ENCODE data around the gene ARID3C.

ARID3C gene, protein sequence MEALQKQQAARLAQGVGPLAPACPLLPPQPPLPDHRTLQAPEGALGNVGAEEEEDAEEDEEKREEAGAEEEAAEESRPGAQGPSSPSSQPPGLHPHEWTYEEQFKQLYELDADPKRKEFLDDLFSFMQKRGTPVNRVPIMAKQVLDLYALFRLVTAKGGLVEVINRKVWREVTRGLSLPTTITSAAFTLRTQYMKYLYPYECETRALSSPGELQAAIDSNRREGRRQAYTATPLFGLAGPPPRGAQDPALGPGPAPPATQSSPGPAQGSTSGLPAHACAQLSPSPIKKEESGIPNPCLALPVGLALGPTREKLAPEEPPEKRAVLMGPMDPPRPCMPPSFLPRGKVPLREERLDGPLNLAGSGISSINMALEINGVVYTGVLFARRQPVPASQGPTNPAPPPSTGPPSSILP

GRCh38 chr9:34628656-34629490 is at the start of gene ARID3C:
Gene ARID3C, minus strand, starts transcription at chr9:34629066. Its CDS starts 1,052 bp downstream, at chr9:34628014.
- Histone ChIP-seq H3K9me3 (ENCODE audit: control insufficient read depth, low read length) (no peaks in the 10 kb centered on the region), H3K27me3 (replicated peaks; ENCODE audit: control insufficient read depth, insufficient read depth, low read length) (peaks cover 63% of the 10 kb centered on the region), H3K9ac (ENCODE audit: low read length) (no peak within 1 kb of the TSS), H3K36me3 (ENCODE audit: control insufficient read depth, insufficient read depth, low read length, severe bottlenecking) (no peaks in the 10 kb centered on the region), H3K4me1 (ENCODE audit: control insufficient read depth, insufficient read depth, low read length) (peaks cover 15% of the 10 kb centered on the region), H3K4me3 (ENCODE audit: low read length) (peak within 1 kb of the TSS; percentile 70)
- DNase-seq (ENCODE audit: low read depth): peak; percentile 68

- H3K9me3 ChIP-seq (ENCODE audit: control insufficient read depth, low read length): no peaks in the 10 kb centered on the region
- peak; percentile 31 for DNase-seq (ENCODE audit: low read depth)
- H3K4me3 ChIP-seq (ENCODE audit: low read length): no peak overlapping the region
- H3K4me1 ChIP-seq (ENCODE audit: control insufficient read depth, insufficient read depth, low read length): peaks cover 17% of the 10 kb centered on the region
- no peaks in the 10 kb centered on the region for H3K36me3 ChIP-seq (ENCODE audit: control insufficient read depth, insufficient read depth, low read length, severe bottlenecking)
- no peaks in the 10 kb centered on the region for H3K27me3 ChIP-seq (replicated peaks; ENCODE audit: control insufficient read depth, insufficient read depth, low read length)
- peak overlapping the region; percentile 56 for H3K9ac ChIP-seq (ENCODE audit: low read length)
These were observed 47.0 kb upstream of the ARID3C start for GRCh38 chr9:34675869-34676268.

DNA sequence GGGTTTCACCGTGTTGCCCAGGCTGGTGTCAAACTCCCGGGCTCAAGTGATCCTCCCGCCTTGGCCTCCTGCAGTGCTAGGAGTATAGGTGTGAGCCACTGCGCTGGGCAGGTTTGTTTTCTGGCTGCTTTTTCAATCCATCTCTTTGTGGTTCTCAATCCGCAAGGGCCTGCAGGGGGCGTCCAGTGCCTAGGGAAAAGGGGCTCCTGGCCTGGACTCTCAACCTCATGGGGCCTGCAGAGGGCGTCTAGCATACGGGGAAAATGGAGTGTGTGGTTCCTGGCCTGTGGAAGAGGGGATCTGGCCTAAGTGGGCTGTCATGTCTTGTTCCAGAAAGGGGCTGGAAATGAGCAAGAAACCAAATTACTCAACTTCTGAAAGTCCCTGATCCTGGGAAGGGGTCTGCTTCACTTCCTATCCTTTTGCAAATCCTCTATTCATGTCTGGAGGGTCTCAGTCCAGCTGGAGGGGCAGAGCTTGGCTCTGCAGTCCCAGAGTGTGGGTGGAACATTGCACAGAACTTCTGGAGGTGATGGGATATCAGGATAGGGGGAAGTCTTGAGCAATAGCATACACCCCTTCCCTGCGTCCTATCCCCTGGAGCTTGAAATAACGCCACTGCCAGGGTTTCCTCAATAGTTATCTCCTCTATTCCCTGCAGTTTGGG is 46.3 kb upstream of the ARID3C start:
- Histone ChIP-seq H3K27me3 (replicated peaks; ENCODE audit: control insufficient read depth, insufficient read depth, low read length) (no peaks in the 10 kb centered on the region), H3K9ac (ENCODE audit: low read length) (peak overlapping the region; percentile 56), H3K4me3 (ENCODE audit: low read length) (no peak overlapping the region), H3K9me3 (ENCODE audit: control insufficient read depth, low read length) (no peaks in the 10 kb centered on the region), H3K36me3 (ENCODE audit: control insufficient read depth, insufficient read depth, low read length, severe bottlenecking) (no peaks in the 10 kb centered on the region), H3K4me1 (ENCODE audit: control insufficient read depth, insufficient read depth, low read length) (peaks cover 17% of the 10 kb centered on the region)
- peak; percentile 68 for DNase-seq (ENCODE audit: low read depth)

DNA sequence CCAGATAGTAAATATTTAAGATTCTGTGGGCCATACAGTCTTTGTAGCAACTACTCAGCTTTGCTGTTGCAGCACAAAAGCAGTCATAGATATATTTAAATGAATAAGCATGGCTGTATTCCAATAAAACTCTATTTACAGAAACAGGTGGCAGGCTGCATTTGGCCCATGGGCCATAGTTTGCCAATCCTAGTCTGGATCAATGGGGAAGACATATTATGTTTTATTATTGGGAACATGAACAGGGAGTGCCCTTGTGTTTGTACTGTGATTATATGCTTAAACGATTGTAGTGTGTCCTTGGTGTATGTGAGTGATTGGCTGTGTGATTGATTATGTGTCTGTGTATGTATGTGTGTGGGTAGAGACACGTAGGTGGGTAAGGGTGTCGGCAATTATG is 45.6 kb upstream of the ARID3C start:
- H3K4me1 ChIP-seq (ENCODE audit: control insufficient read depth, insufficient read depth, low read length): peaks cover 17% of the 10 kb centered on the region
- H3K9me3 ChIP-seq (ENCODE audit: control insufficient read depth, low read length): no peaks in the 10 kb centered on the region
- H3K4me3 ChIP-seq (ENCODE audit: low read length): no peak overlapping the region
- no peaks in the 10 kb centered on the region for H3K36me3 ChIP-seq (ENCODE audit: control insufficient read depth, insufficient read depth, low read length, severe bottlenecking)
- no peak for DNase-seq (ENCODE audit: low read depth)
- H3K27me3 ChIP-seq (replicated peaks; ENCODE audit: control insufficient read depth, insufficient read depth, low read length): no peaks in the 10 kb centered on the region
- H3K9ac ChIP-seq (ENCODE audit: low read length): no peak overlapping the region

DNA sequence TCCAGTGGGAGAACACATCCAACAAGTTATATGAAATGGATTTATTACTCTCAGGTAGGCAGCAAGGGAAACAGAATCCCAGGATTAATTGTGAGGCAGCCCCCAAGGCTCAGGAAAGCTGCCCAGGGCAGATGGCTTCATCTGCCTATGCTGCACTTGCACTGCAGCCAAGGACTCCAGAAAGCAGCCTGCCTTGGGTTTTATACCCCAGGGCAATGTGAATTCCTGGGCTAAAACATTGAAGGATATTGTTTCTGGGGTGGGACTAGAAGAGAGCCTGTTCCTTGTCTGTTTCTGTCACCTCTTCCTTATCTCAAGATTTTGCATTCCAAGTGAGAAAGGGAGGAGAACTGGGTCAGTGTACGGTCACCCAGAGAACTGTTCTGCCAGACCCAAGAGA is 42.4 kb upstream of the ARID3C start:
- H3K36me3 ChIP-seq (ENCODE audit: control insufficient read depth, insufficient read depth, low read length, severe bottlenecking): no peaks in the 10 kb centered on the region
- peaks cover 27% of the 10 kb centered on the region for H3K4me1 ChIP-seq (ENCODE audit: control insufficient read depth, insufficient read depth, low read length)
- no peak overlapping the region for H3K9ac ChIP-seq (ENCODE audit: low read length)
- no peaks in the 10 kb centered on the region for H3K27me3 ChIP-seq (replicated peaks; ENCODE audit: control insufficient read depth, insufficient read depth, low read length)
- no peak overlapping the region for H3K4me3 ChIP-seq (ENCODE audit: low read length)
- H3K9me3 ChIP-seq (ENCODE audit: control insufficient read depth, low read length): no peaks in the 10 kb centered on the region
- DNase-seq (ENCODE audit: low read depth): no peak

- Histone ChIP-seq H3K27me3 (replicated peaks; ENCODE audit: control insufficient read depth, insufficient read depth, low read length) (no peaks in the 10 kb centered on the region), H3K4me1 (ENCODE audit: control insufficient read depth, insufficient read depth, low read length) (peaks cover 15% of the 10 kb centered on the region), H3K4me3 (ENCODE audit: low read length) (no peak overlapping the region), H3K36me3 (ENCODE audit: control insufficient read depth, insufficient read depth, low read length, severe bottlenecking) (no peaks in the 10 kb centered on the region), H3K9me3 (ENCODE audit: control insufficient read depth, low read length) (no peaks in the 10 kb centered on the region), H3K9ac (ENCODE audit: low read length) (no peak overlapping the region)
- no peak for DNase-seq (ENCODE audit: low read depth)
These were observed 41.1 kb upstream of the ARID3C start for GRCh38 chr9:34669809-34670562.

DNA sequence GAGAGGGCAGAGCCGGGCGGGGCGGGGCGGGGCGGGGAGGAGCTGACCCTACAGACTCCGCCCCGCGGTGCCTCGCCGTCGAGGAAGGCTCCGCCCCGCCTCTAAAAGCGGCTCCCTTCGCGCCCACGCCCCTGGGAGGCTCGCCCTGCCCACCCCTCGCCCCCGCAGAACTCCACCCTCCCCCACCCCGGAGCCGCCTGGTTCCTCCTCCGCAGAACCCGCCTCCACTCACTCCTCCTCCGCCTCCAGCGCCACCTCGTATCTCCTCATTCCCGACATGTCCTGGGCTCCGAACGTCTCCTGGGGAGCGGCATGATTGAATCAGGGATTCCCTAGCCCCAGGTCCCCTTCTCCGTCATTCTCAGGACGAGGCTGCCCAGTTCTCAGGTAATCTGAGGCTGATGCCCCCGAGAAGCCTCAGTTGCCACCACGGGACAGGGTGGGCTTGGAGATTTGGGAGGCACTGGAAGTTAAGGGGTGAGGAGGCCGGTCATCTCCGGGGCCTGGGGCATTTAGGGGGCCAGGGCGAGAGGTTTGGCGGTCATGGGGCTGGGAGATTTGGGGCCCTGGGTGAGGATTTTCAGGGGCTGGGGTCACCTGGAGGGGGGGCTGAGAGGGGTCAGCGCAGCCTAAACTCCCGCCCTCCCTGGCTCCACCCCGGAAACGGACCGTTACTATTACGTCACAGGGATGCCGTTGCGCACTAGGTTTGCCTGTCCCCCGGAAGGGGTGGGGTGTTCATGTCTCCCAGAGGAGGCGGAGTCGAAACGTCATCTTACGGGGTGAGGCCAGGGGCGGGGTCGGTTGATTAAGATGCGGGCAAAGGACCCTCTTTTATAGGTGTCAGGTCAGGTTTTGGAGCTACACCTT is 36.8 kb upstream of the ARID3C start:
- H3K36me3 ChIP-seq (ENCODE audit: control insufficient read depth, insufficient read depth, low read length, severe bottlenecking): peaks cover 4% of the 10 kb centered on the region
- no peaks in the 10 kb centered on the region for H3K9me3 ChIP-seq (ENCODE audit: control insufficient read depth, low read length)
- no peaks in the 10 kb centered on the region for H3K27me3 ChIP-seq (replicated peaks; ENCODE audit: control insufficient read depth, insufficient read depth, low read length)
- DNase-seq (ENCODE audit: low read depth): peak; percentile 99
- H3K9ac ChIP-seq (ENCODE audit: low read length): peak overlapping the region; percentile 95
- peak overlapping the region; percentile 95 for H3K4me3 ChIP-seq (ENCODE audit: low read length)
- peaks cover 28% of the 10 kb centered on the region for H3K4me1 ChIP-seq (ENCODE audit: control insufficient read depth, insufficient read depth, low read length)

- Histone ChIP-seq H3K27me3 (replicated peaks; ENCODE audit: control insufficient read depth, insufficient read depth, low read length) (no peaks in the 10 kb centered on the region), H3K4me1 (ENCODE audit: control insufficient read depth, insufficient read depth, low read length) (peaks cover 28% of the 10 kb centered on the region), H3K4me3 (ENCODE audit: low read length) (peak overlapping the region; percentile 84), H3K9me3 (ENCODE audit: control insufficient read depth, low read length) (no peaks in the 10 kb centered on the region), H3K36me3 (ENCODE audit: control insufficient read depth, insufficient read depth, low read length, severe bottlenecking) (peaks cover 9% of the 10 kb centered on the region), H3K9ac (ENCODE audit: low read length) (peak overlapping the region; percentile 94)
- no peak for DNase-seq (ENCODE audit: low read depth)
These were observed 36.2 kb upstream of the ARID3C start for GRCh38 chr9:34665067-34665380.

- no peaks in the 10 kb centered on the region for H3K9me3 ChIP-seq (ENCODE audit: control insufficient read depth, low read length)
- H3K4me3 ChIP-seq (ENCODE audit: low read length): peak overlapping the region; percentile 84
- peaks cover 14% of the 10 kb centered on the region for H3K36me3 ChIP-seq (ENCODE audit: control insufficient read depth, insufficient read depth, low read length, severe bottlenecking)
- peak; percentile 86 for DNase-seq (ENCODE audit: low read depth)
- H3K27me3 ChIP-seq (replicated peaks; ENCODE audit: control insufficient read depth, insufficient read depth, low read length): no peaks in the 10 kb centered on the region
- H3K4me1 ChIP-seq (ENCODE audit: control insufficient read depth, insufficient read depth, low read length): peaks cover 28% of the 10 kb centered on the region
- peak overlapping the region; percentile 94 for H3K9ac ChIP-seq (ENCODE audit: low read length)
These were observed 35.6 kb upstream of the ARID3C start for GRCh38 chr9:34664281-34665066.

DNA sequence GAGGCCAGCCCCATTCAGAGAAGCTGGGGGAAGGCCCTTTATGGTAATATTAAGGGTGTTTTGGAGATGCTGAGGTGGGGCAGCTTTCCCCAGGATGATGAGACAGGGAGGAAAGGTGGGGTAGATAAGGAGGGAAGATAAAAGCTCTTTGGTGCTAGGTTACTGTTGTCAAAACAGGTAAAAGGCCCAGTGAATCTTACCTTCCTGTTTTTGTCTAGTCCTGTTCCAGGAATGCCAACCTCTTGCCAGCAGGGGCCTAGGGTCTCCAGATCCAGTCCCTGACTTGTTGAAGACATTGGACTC is 34.4 kb upstream of the ARID3C start:
- no peak overlapping the region for H3K4me3 ChIP-seq (ENCODE audit: low read length)
- H3K4me1 ChIP-seq (ENCODE audit: control insufficient read depth, insufficient read depth, low read length): peaks cover 28% of the 10 kb centered on the region
- peaks cover 14% of the 10 kb centered on the region for H3K36me3 ChIP-seq (ENCODE audit: control insufficient read depth, insufficient read depth, low read length, severe bottlenecking)
- no peak overlapping the region for H3K9ac ChIP-seq (ENCODE audit: low read length)
- DNase-seq (ENCODE audit: low read depth): no peak
- no peaks in the 10 kb centered on the region for H3K27me3 ChIP-seq (replicated peaks; ENCODE audit: control insufficient read depth, insufficient read depth, low read length)
- H3K9me3 ChIP-seq (ENCODE audit: control insufficient read depth, low read length): no peaks in the 10 kb centered on the region

All from adipocyte (in vitro differentiated cells).